Right lobe of liver (tissue), 6 donors: ENCODE results near the gene MUCL3. TPM values are rescaled to one million over a fixed set of nuclear protein-coding genes. Genes with fewer than 3 reads are reported as not detected.

Experiments used
- ATAC-seq, 4 donors: fragments of 200-7000 bp; cut with Tn5 transposase; one replicate each; pipeline ENCODE4 v1.9.1; 2020; ENCODE audit warnings: mild to moderate bottlenecking in 4 of 4, moderate library complexity in 4 of 4
- DNase-seq, 3 donors: peaks; one replicate each; pipeline ENCODE4 v3.0.0-alpha.2; 2020
- H3K27ac ChIP-seq, 3 donors: fragments of 200-600 bp; one replicate each; pipeline ENCODE4 v1.8.0; 2022
- H3K27me3 ChIP-seq, 2 donors: fragments of 200-600 bp; one replicate each; pipeline ENCODE4 v1.8.0; 2022
- H3K36me3 ChIP-seq, 4 donors: fragments of 200-600 bp; sonication (generic) in 1 of 4; one replicate each; pipeline versions ENCODE4 v1.5.1 to v1.8.0; 2017 to 2022; ENCODE audit warnings: control low read depth in 1 of 4
- H3K4me1 ChIP-seq, 4 donors: fragments of 200-600 bp; sonication (generic) in 1 of 4; one replicate each; pipeline versions ENCODE4 v1.5.1 to v1.8.0; 2017 to 2022; ENCODE audit warnings: control low read depth in 1 of 4
- H3K4me3 ChIP-seq, 3 donors: fragments of 200-600 bp; one replicate each; pipeline ENCODE4 v1.8.0; 2022
- H3K9me3 ChIP-seq, 4 donors: fragments of 200-600 bp; sonication (generic) in 1 of 4; one replicate each; pipeline versions ENCODE4 v1.5.1 to v1.8.0; 2017 to 2022; ENCODE audit warnings: control low read depth in 1 of 4
- CTCF ChIP-seq, 4 donors: fragments of 200-600 bp in 3 of 4; fragments of 450-650 bp in 1 of 4; IDR thresholded peaks; one replicate each; pipeline versions ENCODE4 v1.5.1 to v1.8.0; 2016 to 2022; ENCODE audit warnings: antibody characterized with exemption in 4 of 4, mild to moderate bottlenecking in 2 of 4
- POLR2A ChIP-seq: fragments of 450-650 bp; IDR thresholded peaks from one replicate; pipeline ENCODE4 v1.6.1; 2017; ENCODE audit warnings: antibody characterized with exemption, mild to moderate bottlenecking
- WGBS: methylation state at CpG from one replicate; pipeline ENCODE4 v1.1.6; 2018; ENCODE audit warnings: low coverage, low lambda C conversion rate; ENCODE audit not compliant: insufficient coverage; ENCODE audit errors: missing lambda C conversion rate; 5-methylcytosine and 5-hydroxymethylcytosine counted together
- intact Hi-C, 2 donors: fragments of 100-400 bp; cut with DNase I; formaldehyde crosslinking; loops; one replicate each; pipeline versions ENCODE4 v1.11.2 to v1.14.1; 2022
- total RNA-seq, 6 experiments: library from RNA; depleted of rRNA in 2 of 6; stranded (reverse); fragments of >200 nt in 2 of 6; fragmentation: NEBNext Ultra II Directional in 3 of 6; extraction: Animal tissue kit (Norgen Biotek cat#: 25700) in 3 of 6; gene quantifications; one replicate each; pipeline versions ENCODE4 v1.1.0 to v1.2.4, GENCODE V29; 2016 to 2023
- donor health status: DM: no; HTN: yes; CAD: no.
- donor health status: DM: no; HTN: no; CAD: no.
- donor health status: DM: no; HTN: no; CAD: no.
- donor health status: DM: no; HTN: yes; CAD: no.
- donor health status: DM: no; HTN: yes; CAD: no.

The MUCL3 gene
- total RNA-seq, 6 experiments from 2014 or later = not detected

- TF ChIP-seq POLR2A (peak; percentile 96), CTCF (IDR thresholded peaks at IDR 0.05) (peak; percentile 27 to 57 (median 38))
- Histone ChIP-seq H3K4me3 (peak within 1 kb of the TSS; percentile 63 to 91 (median 78)), H3K9me3 (no peaks in the 10 kb centered on the region), H3K36me3 (peaks cover 0 to 36% (median 11%) of the 10 kb centered on the region in 4 donors), H3K4me1 (peaks cover 0 to 23% (median 9%) of the 10 kb centered on the region in 4 donors), H3K27me3 (no peaks in the 10 kb centered on the region), H3K27ac (peak within 1 kb of the TSS; percentile 87 to 96 (median 94))
- intact Hi-C loops = no loop called here
- WGBS = 0% methylated on average over 7 of the region's 52 CpGs
- ATAC-seq = peak; percentile 90 to 93 (median 91)
- peak; percentile 93 to 96 (median 95) for DNase-seq
These were observed 26.5 kb upstream of the MUCL3 start, which contains the start of gene VARS2 for GRCh38 chr6:30914076-30914853. Gene VARS2, plus strand, starts transcription at chr6:30914238. Its CDS starts 599 bp downstream, at chr6:30914837.

- ATAC-seq (peak in 1 of 4 donors; percentile 1), DNase-seq (peak in 1 of 3 donors; percentile 54)
- Histone ChIP-seq H3K4me3 (peak overlapping the region; percentile 63 to 91 (median 78)), H3K27me3 (no peaks in the 10 kb centered on the region), H3K36me3 (peaks cover 0 to 33% (median 12%) of the 10 kb centered on the region in 4 donors), H3K4me1 (peaks cover 0 to 21% (median 9%) of the 10 kb centered on the region in 4 donors), H3K27ac (peak overlapping the region; percentile 87 to 96 (median 94)), H3K9me3 (no peaks in the 10 kb centered on the region)
- TF ChIP-seq POLR2A (no peak), CTCF (IDR thresholded peaks at IDR 0.05) (no peak)
- intact Hi-C loops = no loop called here
- WGBS = 16% methylated on average over 16 of the region's 17 CpGs
These were observed 25.8 kb upstream of the MUCL3 start for GRCh38 chr6:30914854-30915590.

GRCh38 chr6:30915591-30915946, 25.2 kb upstream of the MUCL3 start:
- peak overlapping the region in 2 of 3 donors; percentile 87 to 96 for H3K27ac ChIP-seq

More at GRCh38 chr6:30915591-30915946, 25.2 kb upstream of the MUCL3 start:
- no peaks in the 10 kb centered on the region for H3K9me3 ChIP-seq
- no peaks in the 10 kb centered on the region for H3K27me3 ChIP-seq
- 12% methylated on average over 5 of the region's 5 CpGs for WGBS
- intact Hi-C loops = no loop called here
- peaks cover 0 to 21% (median 9%) of the 10 kb centered on the region in 4 donors for H3K4me1 ChIP-seq
- peak overlapping the region in 1 of 3 donors; percentile 91 for H3K4me3 ChIP-seq
- H3K36me3 ChIP-seq = peaks cover 0 to 33% (median 13%) of the 10 kb centered on the region in 4 donors
- TF ChIP-seq CTCF (IDR thresholded peaks at IDR 0.05) (peak; percentile 38 to 67 (median 60)), POLR2A (no peak)
- DNase-seq (peak in 1 of 3 donors; percentile 50), ATAC-seq (peak in 1 of 4 donors; percentile 38)
